T-helper 9 cell (primary cell): Measurements from ENCODE around the gene CHD2.

Experiments used
- DNase-seq: peaks from one replicate; pipeline ENCODE4 v3.0.0-alpha.2; 2020

Gene CHD2

GRCh38 chr15:92963794-92964193 lies 63.7 kb downstream of the CHD2 start:
- DNase-seq: no peak

- DNase-seq: no peak
Measured at GRCh38 chr15:92968926-92969651, 69.0 kb downstream of the CHD2 start.

- DNase-seq: no peak
Measured at GRCh38 chr15:92970656-92971055, 70.5 kb downstream of the CHD2 start.

- DNase-seq: no peak
Measured at GRCh38 chr15:92971081-92971480, 71.0 kb downstream of the CHD2 start.

- no peak for DNase-seq
Measured at GRCh38 chr15:92971713-92972112, 71.6 kb downstream of the CHD2 start.

GRCh38 chr15:92974183-92974915 lies 74.2 kb downstream of the CHD2 start:
- no peak for DNase-seq

- no peak for DNase-seq
Measured at GRCh38 chr15:92979011-92979701, 79.0 kb downstream of the CHD2 start.

- no peak for DNase-seq
Measured at GRCh38 chr15:92981333-92981732, 81.2 kb downstream of the CHD2 start.

- DNase-seq: no peak
Measured at GRCh38 chr15:92984161-92984560, 84.0 kb downstream of the CHD2 start.

- no peak for DNase-seq
Measured at GRCh38 chr15:92989470-92989869, 89.3 kb downstream of the CHD2 start.

- DNase-seq: no peak
Measured at GRCh38 chr15:92990031-92990430, 89.9 kb downstream of the CHD2 start.

- no peak for DNase-seq
Measured at GRCh38 chr15:92992720-92993119, 92.6 kb downstream of the CHD2 start.

- no peak for DNase-seq
Measured at GRCh38 chr15:92997821-92998220, 97.7 kb downstream of the CHD2 start.

GRCh38 chr15:93001156-93001555 lies 101.0 kb downstream of the CHD2 start:
- DNase-seq: no peak

GRCh38 chr15:93001881-93002280 lies 101.8 kb downstream of the CHD2 start:
- DNase-seq: no peak

- no peak for DNase-seq
Measured at GRCh38 chr15:93005133-93005532, 105.0 kb downstream of the CHD2 start.

- no peak for DNase-seq
Measured at GRCh38 chr15:93007994-93008393, 107.9 kb downstream of the CHD2 start.

GRCh38 chr15:93012786-93013185 lies 112.7 kb downstream of the CHD2 start:
- DNase-seq: no peak

GRCh38 chr15:93017526-93017925 lies 117.4 kb downstream of the CHD2 start:
- DNase-seq: no peak

GRCh38 chr15:93018574-93018973 lies 118.5 kb downstream of the CHD2 start:
- no peak for DNase-seq

- no peak for DNase-seq
Measured at GRCh38 chr15:93019090-93019489, 119.0 kb downstream of the CHD2 start.

GRCh38 chr15:93019971-93020370 lies 119.8 kb downstream of the CHD2 start:
- no peak for DNase-seq

- no peak for DNase-seq
Measured at GRCh38 chr15:93020976-93021772, 121.0 kb downstream of the CHD2 start.
